ENCODE measurements around the gene RAD51.

DNA sequence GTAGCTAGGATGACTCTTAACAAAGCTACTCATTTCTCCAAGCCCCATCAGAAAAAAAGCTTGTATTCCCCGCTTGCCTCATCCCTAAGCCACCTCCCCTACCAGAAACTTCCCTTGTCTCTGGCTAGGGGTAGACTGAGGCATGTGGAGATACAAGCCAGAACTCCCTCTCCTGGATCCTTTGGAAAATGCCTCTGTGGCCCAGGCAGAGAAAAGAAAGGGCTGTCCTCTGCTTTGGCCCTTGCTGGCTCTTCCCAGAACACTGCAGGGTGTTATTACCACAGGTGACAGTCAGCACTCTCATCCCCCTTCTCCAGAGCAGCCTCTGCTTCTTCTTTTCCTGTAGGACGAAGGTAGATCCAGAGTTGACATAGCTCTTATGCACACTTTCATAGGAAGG, 44.9 kb downstream of the RAD51 start:
- TF ChIP-seq POLR2AphosphoS5 (IDR thresholded peaks at IDR 0.05; ENCODE audit: low read depth, low read length), result no peak
- TF ChIP-seq POLR2A (IDR thresholded peaks at IDR 0.05; ENCODE audit: low read depth, low read length), result no peak

Measured in GM12891 (cell line).